Activated CD8-positive, alpha-beta memory T cell treated with anti-CD3 and anti-CD28 coated beads, Interleukin-2, amount 50 U/mL, for 1 hour (primary cell): Measurements from ENCODE around the gene FAM89B.
"Not testable (repeated sequence)": the region's sequence is repeated elsewhere in the genome, so short reads cannot be mapped to it uniquely, and the experiment has no call there.

ENCODE experiments used
- DNase-seq: peaks from one replicate; pipeline ENCODE4 v3.0.0-alpha.2; 2020; ENCODE audit errors: extremely low read depth

The FAM89B gene

DNA sequence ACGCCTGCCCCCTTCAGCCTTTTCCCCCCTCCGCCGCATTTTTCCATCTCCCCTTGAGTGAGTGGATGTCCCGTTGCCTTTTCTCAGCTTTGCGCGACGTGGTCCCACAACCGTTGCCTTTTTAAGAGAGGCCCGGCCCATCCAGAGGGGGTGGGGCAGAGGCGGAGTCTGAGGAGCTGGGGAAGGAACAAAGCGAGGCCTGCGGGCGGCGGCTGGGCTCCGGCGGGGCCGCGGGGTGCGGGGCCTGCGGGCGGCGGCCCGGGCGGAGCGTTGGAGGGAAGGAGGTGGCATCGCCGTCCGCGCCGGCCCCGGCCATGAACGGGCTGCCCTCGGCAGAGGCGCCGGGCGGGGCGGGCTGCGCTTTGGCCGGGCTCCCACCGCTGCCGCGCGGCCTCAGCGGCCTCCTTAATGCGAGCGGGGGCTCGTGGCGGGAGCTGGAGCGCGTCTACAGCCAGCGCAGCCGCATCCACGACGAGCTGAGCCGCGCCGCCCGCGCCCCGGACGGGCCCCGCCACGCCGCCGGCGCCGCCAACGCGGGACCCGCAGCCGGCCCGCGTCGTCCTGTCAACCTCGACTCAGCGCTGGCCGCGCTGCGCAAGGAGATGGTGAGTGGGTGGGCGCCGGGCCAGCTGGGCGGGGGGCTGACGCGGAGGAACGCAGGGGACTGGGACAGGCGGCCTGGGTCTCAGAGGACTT is at the start of gene FAM89B:
Gene FAM89B, plus strand, starts transcription at position 183 of the 696 bp plus-strand sequence. Its CDS starts 132 bp downstream, at position 315.
- DNase-seq, result peak; percentile 73

- DNase-seq, result not testable (repeated sequence)
Observed at GRCh38 chr11:65522718-65523630, 49.4 kb upstream of the FAM89B start.

DNA sequence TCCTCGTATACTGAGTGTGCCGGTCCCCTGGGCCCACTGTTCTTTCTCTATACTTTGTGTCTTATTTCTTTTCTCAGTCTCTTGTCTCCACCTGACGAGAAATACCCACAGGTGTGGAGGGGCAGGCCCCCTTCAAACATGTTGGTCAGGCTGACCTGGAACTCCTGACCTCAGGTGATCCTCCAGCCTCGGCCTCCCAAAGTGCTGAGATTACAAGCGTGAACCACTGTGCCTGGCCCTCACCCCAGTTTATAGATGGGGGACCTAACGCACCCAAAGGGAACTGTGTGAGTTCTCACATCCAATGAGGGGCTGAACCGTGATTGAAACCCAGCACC is 48.7 kb upstream of the FAM89B start:
- not testable (repeated sequence) for DNase-seq

GRCh38 chr11:65524014-65524740 is 48.2 kb upstream of the FAM89B start:
- DNase-seq, result no peak

GRCh38 chr11:65524741-65525545 is 47.4 kb upstream of the FAM89B start, which contains the start of gene SCYL1:
Gene SCYL1, plus strand, starts transcription at chr11:65525083. Its CDS starts 71 bp downstream, at chr11:65525154.
- DNase-seq, result peak; percentile 73

DNA sequence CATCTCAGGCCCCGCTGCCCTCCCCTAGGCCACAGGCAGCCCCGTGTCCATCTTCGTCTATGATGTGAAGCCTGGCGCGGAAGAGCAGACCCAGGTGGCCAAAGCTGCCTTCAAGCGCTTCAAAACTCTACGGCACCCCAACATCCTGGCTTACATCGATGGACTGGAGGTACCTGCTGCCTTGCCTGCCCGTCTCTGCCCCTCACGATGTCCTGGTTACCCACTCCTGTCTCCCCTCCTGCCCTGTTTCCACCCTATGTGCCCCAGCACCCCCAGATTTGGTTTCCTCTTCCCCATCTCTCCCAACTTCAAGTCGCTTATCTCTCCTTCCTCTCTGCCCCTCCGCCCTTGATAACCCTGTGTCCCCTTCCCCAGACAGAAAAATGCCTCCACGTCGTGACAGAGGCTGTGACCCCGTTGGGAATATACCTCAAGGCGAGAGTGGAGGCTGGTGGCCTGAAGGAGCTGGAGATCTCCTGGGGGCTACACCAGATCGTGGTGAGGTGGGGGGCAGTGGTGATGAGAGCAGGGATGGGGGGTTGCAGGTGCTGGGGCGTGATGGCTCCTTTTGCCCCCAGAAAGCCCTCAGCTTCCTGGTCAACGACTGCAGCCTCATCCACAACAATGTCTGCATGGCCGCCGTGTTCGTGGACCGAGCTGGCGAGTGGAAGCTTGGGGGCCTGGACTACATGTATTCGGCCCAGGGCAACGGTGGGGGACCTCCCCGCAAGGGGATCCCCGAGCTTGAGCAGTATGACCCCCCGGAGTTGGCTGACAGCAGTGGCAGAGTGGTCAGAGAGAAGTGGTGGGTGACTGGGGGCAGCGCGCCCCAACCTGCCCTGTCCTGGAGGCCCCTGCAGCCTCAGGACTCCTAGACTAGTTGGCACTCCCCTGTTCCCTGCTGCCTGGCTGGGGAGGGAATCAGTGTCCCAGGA is 46.5 kb upstream of the FAM89B start:
- DNase-seq, result no peak

DNA sequence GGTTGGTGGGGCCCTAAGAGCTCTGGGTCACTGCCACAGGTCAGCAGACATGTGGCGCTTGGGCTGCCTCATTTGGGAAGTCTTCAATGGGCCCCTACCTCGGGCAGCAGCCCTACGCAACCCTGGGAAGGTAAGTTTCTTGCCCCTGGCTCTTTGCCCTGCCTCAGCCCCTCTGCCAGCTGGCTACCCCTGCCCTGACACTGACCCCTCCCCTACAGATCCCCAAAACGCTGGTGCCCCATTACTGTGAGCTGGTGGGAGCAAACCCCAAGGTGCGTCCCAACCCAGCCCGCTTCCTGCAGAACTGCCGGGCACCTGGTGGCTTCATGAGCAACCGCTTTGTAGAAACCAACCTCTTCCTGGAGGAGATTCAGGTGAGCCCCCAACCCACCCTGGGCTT is 45.6 kb upstream of the FAM89B start:
- no peak for DNase-seq

- DNase-seq, result no peak
Observed at GRCh38 chr11:65528819-65529350, 43.5 kb upstream of the FAM89B start.

GRCh38 chr11:65529475-65530156 is 42.7 kb upstream of the FAM89B start:
- DNase-seq, result no peak

- no peak for DNase-seq
Observed at GRCh38 chr11:65530157-65530496, 42.2 kb upstream of the FAM89B start.

- no peak for DNase-seq
Observed at GRCh38 chr11:65532388-65533064, 39.8 kb upstream of the FAM89B start.

DNA sequence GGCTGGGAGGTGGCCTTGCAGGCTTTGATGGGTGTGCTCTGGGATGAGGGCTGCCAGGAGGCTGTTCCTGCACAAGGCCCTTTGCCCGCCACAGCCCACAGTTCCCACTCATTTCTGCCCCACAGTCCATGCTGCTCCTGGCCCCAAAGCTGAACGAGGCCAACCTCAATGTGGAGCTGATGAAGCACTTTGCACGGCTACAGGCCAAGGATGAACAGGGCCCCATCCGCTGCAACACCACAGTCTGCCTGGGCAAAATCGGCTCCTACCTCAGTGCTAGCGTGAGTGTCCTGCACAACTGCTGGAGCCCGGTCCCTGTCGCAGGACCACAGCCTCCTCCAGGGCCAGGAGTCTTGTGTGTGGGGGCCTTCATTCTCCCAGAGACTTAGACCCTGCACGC is 37.2 kb upstream of the FAM89B start:
- DNase-seq, result no peak

GRCh38 chr11:65536412-65537295 is 35.7 kb upstream of the FAM89B start:
- DNase-seq, result no peak

DNA sequence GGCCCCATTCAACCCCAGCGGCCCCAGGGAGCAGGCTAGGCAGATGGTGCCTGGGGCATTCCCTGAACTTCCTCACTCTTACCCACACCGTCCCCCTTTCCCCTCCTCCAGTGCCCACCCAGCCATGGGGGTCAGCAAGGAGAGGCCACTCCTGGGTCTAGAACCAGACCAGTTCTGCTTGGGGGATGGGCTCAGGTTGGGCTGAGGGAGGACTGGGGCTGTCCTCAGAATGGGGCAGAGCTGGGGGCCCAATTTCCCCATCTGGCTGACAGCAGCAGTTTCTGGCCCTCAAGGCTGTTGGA is 35.1 kb upstream of the FAM89B start:
- DNase-seq, result no peak

GRCh38 chr11:65537620-65538231 is 34.6 kb upstream of the FAM89B start:
- DNase-seq, result no peak

- DNase-seq, result no peak
Observed at GRCh38 chr11:65538232-65538914, 34.0 kb upstream of the FAM89B start.
